Nephron (organoid): Measurements from ENCODE around the gene SLC4A11.

Experiments used
- H3K27ac Mint-ChIP-seq, 3 experiments: 2 replicates each; pipeline ENCODE4 v1.8.0; 2020; ENCODE audit warnings: mixed read lengths in 3 of 3, mild to moderate bottlenecking in 2 of 3, moderate library complexity in 1 of 3
- H3K27me3 Mint-ChIP-seq: 2 replicates; pipeline ENCODE4 v1.8.0; 2021; ENCODE audit warnings: low read depth, mild to moderate bottlenecking, moderate library complexity, mixed read lengths
- H3K36me3 Mint-ChIP-seq: 2 replicates; pipeline ENCODE4 v1.8.0; 2020; ENCODE audit warnings: low read depth, mixed read lengths
- H3K4me1 Mint-ChIP-seq: 2 replicates; pipeline ENCODE4 v1.8.0; 2020; ENCODE audit warnings: mixed read lengths
- H3K4me3 Mint-ChIP-seq, 3 experiments: 2 replicates each; pipeline ENCODE4 v1.8.0; 2020; ENCODE audit warnings: mild to moderate bottlenecking in 3 of 3, mixed read lengths in 3 of 3, moderate library complexity in 2 of 3
- H3K9me3 Mint-ChIP-seq: 2 replicates; pipeline ENCODE4 v1.8.0; 2020; ENCODE audit warnings: mixed read lengths
- TF ChIP-seq, protein P1 (sequence below), 3 experiments: fragments of 200-600 bp; sonication (generic); IDR thresholded peaks; one replicate each; pipeline ENCODE4 v1.5.0; 2021; ENCODE audit warnings: antibody characterized with exemption in 3 of 3; ENCODE audit not compliant: unreplicated experiment in 3 of 3

The SLC4A11 gene

DNA sequence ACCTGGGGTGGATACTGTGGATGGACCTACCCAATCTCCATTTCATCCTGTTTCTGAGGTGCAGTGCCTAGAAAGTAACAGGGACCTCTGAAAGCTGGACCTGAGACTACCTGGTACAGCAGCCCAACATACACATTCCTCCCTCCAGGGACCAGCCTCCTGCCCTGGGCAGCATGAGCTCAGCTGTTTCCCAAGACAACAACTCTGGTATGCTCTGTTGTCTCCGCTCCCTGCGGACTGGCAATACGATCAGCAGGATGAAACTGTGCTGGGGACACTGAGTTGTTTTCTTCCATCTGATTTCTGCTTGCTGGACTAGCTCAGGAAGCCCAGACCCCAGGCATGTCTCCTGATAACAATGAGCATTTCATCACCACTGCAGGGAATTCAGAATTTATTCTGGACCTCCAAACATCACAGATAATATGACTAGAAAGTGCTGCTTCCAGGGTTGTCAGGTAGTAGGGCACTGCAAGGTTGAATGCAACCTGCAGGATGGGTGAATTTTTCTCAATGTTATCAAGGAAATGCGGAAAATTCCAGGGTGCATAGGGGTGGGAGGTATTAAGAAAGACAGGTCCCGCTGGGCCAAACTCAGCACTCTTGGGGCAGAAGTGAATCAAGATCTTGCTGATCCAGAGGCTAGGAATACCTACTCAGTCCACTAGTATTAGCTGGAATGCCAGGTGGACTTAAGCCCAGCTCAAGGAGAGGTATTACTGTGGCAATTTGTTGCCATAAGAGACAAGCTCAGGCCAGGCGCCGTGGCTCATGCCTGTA is 38.9 kb upstream of the SLC4A11 start:
- Mint-ChIP-seq H3K9me3 (no peaks in the 10 kb centered on the region), H3K36me3 (peaks cover 66% of the 10 kb centered on the region), H3K27me3 (no peaks in the 10 kb centered on the region), H3K4me1 (no peaks in the 10 kb centered on the region), H3K27ac (no peak overlapping the region), H3K4me3 (no peak overlapping the region)
- TF ChIP-seq, protein P1, sequence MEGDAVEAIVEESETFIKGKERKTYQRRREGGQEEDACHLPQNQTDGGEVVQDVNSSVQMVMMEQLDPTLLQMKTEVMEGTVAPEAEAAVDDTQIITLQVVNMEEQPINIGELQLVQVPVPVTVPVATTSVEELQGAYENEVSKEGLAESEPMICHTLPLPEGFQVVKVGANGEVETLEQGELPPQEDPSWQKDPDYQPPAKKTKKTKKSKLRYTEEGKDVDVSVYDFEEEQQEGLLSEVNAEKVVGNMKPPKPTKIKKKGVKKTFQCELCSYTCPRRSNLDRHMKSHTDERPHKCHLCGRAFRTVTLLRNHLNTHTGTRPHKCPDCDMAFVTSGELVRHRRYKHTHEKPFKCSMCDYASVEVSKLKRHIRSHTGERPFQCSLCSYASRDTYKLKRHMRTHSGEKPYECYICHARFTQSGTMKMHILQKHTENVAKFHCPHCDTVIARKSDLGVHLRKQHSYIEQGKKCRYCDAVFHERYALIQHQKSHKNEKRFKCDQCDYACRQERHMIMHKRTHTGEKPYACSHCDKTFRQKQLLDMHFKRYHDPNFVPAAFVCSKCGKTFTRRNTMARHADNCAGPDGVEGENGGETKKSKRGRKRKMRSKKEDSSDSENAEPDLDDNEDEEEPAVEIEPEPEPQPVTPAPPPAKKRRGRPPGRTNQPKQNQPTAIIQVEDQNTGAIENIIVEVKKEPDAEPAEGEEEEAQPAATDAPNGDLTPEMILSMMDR (IDR thresholded peaks at IDR 0.05; ENCODE audit: unreplicated experiment in 3 of 3), result no peak

DNA sequence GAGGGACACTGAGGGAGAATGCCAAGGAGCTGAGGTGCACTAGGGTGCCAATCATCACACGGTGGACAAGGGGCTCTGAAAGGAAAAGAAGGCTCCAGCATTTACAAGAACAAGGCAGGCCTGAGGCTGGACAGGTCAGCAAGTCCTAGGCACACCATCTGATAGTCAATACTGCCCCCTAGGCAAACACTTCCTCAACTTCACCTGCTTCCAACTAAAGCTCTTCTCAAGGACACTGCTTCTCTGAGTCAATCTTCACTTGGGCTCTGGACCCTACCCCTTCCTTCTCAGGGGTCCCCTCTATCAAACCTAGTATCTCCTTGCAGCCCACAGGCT is 37.7 kb upstream of the SLC4A11 start:
- Mint-ChIP-seq H3K9me3 (no peaks in the 10 kb centered on the region), H3K36me3 (peaks cover 62% of the 10 kb centered on the region), H3K27me3 (no peaks in the 10 kb centered on the region), H3K27ac (no peak overlapping the region), H3K4me1 (no peaks in the 10 kb centered on the region), H3K4me3 (no peak overlapping the region)
- TF ChIP-seq, protein P1 (IDR thresholded peaks at IDR 0.05; ENCODE audit: unreplicated experiment in 3 of 3), result peak in 1 of 3 experiments; percentile 26

DNA sequence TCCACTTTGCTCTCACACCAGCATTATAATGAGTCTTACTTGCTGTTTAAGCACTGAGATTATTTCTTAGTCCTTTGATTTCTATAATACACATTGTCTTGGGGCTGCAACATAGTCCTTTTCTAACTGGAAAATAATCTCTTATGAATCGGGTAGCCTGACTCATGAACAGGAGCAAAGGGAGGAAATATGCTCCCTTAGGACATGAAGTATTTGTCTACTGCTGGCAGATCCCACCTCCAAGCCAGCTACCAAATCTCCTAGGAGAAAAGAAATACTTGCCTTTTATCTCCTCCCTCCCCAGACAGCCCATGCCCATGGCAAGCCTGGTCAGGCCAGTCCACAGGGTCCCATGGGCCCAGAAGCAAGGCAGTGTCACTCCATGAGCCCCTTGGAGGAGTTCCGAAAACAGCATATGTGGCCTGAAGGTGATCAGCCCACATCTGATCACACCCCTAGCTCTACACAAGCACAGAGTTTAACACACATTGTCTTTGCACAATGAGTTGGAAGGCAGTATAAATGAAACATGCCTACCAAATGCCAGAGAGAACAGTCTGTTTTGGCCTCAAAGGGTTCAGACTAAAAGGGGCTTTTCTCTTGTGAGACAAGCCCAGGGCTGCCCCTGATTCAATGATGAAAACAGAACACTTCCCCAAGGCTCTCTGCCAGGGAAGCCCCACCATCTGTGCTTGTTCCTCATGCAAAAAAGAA is 37.1 kb upstream of the SLC4A11 start:
- TF ChIP-seq, protein P1 (IDR thresholded peaks at IDR 0.05; ENCODE audit: unreplicated experiment in 3 of 3), result no peak
- Mint-ChIP-seq H3K36me3 (peaks cover 60% of the 10 kb centered on the region), H3K27me3 (no peaks in the 10 kb centered on the region), H3K4me3 (no peak overlapping the region), H3K9me3 (no peaks in the 10 kb centered on the region), H3K27ac (no peak overlapping the region), H3K4me1 (no peaks in the 10 kb centered on the region)

DNA sequence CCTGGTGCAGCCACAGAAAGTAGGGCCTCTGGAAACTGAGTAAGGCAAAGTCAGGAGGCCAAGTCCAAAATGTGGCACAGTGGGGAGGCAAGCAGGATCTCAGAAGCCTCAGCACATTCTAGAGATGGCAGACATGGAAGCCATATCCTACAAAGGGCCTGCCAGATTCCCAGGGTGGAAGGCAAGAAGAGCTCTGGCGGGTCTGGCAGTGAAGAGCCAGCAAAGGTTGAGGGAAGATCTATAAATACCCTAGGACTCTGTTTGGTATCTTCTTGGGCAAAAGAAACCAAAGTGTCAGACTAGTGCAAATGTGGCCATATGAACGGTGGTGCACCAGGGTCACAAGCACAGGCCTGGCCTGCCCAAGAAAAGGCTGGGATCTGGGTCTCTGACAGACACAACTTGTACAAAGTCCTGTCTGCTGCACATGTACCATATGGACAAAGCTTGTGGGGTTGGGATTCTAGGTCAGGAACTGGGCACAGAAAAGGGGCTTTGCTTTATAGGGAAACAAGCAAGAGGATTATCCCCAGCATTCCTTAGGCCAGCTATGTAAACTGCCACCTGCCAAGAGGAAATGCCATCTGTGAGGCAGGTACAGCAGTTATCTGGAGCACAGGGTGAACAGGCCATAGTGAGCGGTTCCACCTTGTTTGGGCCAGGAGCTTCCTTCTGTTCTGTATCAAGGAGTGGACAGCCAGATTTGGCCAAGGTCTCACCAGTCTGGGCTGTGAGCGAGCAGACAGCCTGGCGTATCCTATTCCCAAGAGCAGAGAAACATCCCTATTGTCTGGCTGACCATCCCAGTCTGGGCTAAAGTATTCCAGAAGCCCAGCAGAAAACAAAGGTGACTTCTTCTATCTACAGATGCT is 36.3 kb upstream of the SLC4A11 start:
- Mint-ChIP-seq H3K27me3 (no peaks in the 10 kb centered on the region), H3K4me3 (no peak overlapping the region), H3K9me3 (no peaks in the 10 kb centered on the region), H3K36me3 (peaks cover 66% of the 10 kb centered on the region), H3K4me1 (no peaks in the 10 kb centered on the region), H3K27ac (no peak overlapping the region)
- TF ChIP-seq, protein P1 (IDR thresholded peaks at IDR 0.05; ENCODE audit: unreplicated experiment in 3 of 3), result no peak

DNA sequence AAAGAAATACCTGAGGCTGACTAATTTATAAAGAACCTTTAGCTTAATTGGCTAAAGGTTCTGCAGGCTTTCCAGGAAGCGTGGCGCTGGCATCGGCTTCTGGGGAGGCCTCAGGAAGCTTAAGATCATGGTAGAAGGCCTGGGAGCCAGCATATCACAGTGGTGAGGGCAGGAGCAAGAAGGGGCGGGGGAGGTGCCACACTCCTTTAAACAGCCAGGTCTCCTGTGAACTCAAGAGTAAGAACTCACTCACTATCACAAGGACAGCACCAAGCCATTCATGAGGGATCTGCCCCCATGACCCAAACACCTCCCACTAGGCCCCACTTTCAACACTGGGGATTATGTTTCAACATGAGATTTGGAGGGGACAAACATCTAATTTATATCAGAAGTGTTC is 34.4 kb upstream of the SLC4A11 start:
- TF ChIP-seq, protein P1 (IDR thresholded peaks at IDR 0.05; ENCODE audit: unreplicated experiment in 3 of 3), result no peak
- Mint-ChIP-seq H3K36me3 (peaks cover 61% of the 10 kb centered on the region), H3K4me1 (no peaks in the 10 kb centered on the region), H3K27me3 (no peaks in the 10 kb centered on the region), H3K4me3 (no peak overlapping the region), H3K27ac (no peak overlapping the region), H3K9me3 (no peaks in the 10 kb centered on the region)
